Activated naive CD4-positive, alpha-beta T cell treated with anti-CD3 and anti-CD28 coated beads for 36 hours (primary cell): ENCODE results near the gene STAB1. TPM values are rescaled to one million over a fixed set of nuclear protein-coding genes. Genes with fewer than 3 reads are reported as not detected.

ENCODE experiments used
- CTCF ChIA-PET: fragments of 350-600 bp; sonication (Branson Sonifier 250); formaldehyde crosslinking; loops from one replicate; lab custom pipeline; 2021; ENCODE audit warnings: antibody characterized with exemption; lab: Charles Lee
- DNase-seq: peaks from one replicate; pipeline ENCODE4 v3.0.0-alpha.2; 2020
- H3K27ac Mint-ChIP-seq: one replicate; pipeline ENCODE4 v1.8.0; 2021; ENCODE audit warnings: mild to moderate bottlenecking, mixed read lengths
- H3K27me3 Mint-ChIP-seq: one replicate; pipeline ENCODE4 v1.8.0; 2021; ENCODE audit warnings: low read depth, mixed read lengths
- H3K36me3 Mint-ChIP-seq: one replicate; pipeline ENCODE4 v1.8.0; 2021; ENCODE audit warnings: low read depth, mixed read lengths
- H3K4me1 Mint-ChIP-seq: one replicate; pipeline ENCODE4 v1.8.0; 2021; ENCODE audit warnings: low read depth, mixed read lengths
- H3K4me3 Mint-ChIP-seq: one replicate; pipeline ENCODE4 v1.8.0; 2021; ENCODE audit warnings: mild to moderate bottlenecking, moderate library complexity, mixed read lengths
- H3K9me3 Mint-ChIP-seq: one replicate; pipeline ENCODE4 v1.8.0; 2021; ENCODE audit warnings: mixed read lengths
- intact Hi-C: fragments of 100-400 bp; cut with micrococcal nuclease; formaldehyde crosslinking; loops from one replicate; pipeline ENCODE4 v1.15.1; 2023
- total RNA-seq, 2 experiments: library from RNA; stranded (reverse); gene quantifications; one replicate each; pipeline ENCODE4 v1.2.3, GENCODE V29; 2021

The STAB1 gene
- total RNA-seq, 2 experiments from 2014 or later, result 0.10 to 0.17 TPM

DNA sequence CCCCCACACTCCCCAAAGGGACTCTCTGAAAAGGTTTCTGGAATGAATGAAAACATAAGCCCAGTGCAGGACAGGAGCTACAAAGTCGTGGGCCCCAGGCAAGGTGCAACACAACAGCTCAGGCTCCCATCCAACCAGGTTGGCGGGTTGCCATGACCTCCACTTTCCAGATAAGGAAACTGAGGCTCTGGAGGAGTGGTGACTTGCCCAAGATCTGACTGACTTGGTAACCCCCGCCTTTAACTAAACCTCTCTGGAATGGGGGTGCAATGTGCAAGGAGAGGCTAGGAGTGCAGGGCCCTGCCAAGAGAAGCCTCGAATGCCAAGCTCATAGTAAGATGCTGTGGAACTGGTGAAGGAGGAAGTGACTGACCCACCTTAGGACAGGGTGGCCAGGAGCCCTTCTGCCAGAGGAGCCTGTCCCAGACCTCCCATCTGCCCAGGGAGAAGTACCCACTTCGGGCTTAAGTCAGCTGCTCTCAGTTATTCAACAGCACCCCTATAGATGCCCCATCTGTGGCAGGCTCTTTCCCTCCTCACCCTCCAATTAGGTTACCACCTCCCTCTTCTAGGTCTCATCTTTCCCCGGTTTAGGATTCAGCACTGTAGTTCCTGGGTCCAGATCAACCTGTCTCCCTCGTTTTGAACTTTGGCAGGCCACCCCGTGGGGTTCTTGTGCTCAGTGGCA, 40.7 kb upstream of the STAB1 start:
- Mint-ChIP-seq H3K36me3 (peaks cover 13% of the 10 kb centered on the region), H3K27me3 (no peaks in the 10 kb centered on the region), H3K27ac (peak overlapping the region; percentile 96), H3K9me3 (no peaks in the 10 kb centered on the region), H3K4me3 (peak overlapping the region; percentile 94), H3K4me1 (peaks cover 35% of the 10 kb centered on the region)
- CTCF ChIA-PET, result interaction anchor here (0.6 to 6.3 kb wide), 4 partner anchors 7 to 223 kb away, joined by 3 to 34 read pairs (median 3); no protein-coding TSS in a partner anchor
- no peak for DNase-seq
- intact Hi-C loops, result loop anchor here (2.0 kb wide), 2 partner anchors 230 to 300 kb away; partner anchors contain the start of genes PBRM1 and POC1A

DNA sequence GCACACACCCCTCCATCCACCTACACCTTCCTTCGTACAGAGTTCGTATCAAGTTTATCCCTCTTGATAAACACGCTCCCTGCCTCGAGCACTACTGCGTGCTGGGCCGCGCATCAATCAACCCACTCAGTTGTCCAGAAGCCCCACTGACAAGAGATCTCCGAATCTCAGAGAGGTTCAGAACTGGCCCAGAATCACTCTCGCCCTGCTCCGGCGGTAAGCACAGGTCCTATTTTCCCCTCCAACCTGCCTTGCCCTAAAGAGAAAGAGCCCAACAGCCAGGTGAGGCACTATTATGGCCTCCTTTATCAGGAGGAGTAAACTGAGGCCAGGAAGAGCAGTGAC, 40.2 kb upstream of the STAB1 start:
- H3K9me3 Mint-ChIP-seq, result no peaks in the 10 kb centered on the region
- peak overlapping the region; percentile 96 for H3K27ac Mint-ChIP-seq
- H3K27me3 Mint-ChIP-seq, result no peaks in the 10 kb centered on the region
- peaks cover 13% of the 10 kb centered on the region for H3K36me3 Mint-ChIP-seq
- H3K4me3 Mint-ChIP-seq, result peak overlapping the region; percentile 94
- peaks cover 35% of the 10 kb centered on the region for H3K4me1 Mint-ChIP-seq
- intact Hi-C loops, result loop anchor here (1.0 to 5.0 kb wide), 6 partner anchors 81 to 458 kb away; partner anchors contain the start of genes NEK4, PBRM1, POC1A and RPL29
- no peak for DNase-seq
- CTCF ChIA-PET, result interaction anchor here (1.4 to 6.3 kb wide), 2 partner anchors 7 to 224 kb away, joined by 3 to 34 read pairs; no protein-coding TSS in a partner anchor

DNA sequence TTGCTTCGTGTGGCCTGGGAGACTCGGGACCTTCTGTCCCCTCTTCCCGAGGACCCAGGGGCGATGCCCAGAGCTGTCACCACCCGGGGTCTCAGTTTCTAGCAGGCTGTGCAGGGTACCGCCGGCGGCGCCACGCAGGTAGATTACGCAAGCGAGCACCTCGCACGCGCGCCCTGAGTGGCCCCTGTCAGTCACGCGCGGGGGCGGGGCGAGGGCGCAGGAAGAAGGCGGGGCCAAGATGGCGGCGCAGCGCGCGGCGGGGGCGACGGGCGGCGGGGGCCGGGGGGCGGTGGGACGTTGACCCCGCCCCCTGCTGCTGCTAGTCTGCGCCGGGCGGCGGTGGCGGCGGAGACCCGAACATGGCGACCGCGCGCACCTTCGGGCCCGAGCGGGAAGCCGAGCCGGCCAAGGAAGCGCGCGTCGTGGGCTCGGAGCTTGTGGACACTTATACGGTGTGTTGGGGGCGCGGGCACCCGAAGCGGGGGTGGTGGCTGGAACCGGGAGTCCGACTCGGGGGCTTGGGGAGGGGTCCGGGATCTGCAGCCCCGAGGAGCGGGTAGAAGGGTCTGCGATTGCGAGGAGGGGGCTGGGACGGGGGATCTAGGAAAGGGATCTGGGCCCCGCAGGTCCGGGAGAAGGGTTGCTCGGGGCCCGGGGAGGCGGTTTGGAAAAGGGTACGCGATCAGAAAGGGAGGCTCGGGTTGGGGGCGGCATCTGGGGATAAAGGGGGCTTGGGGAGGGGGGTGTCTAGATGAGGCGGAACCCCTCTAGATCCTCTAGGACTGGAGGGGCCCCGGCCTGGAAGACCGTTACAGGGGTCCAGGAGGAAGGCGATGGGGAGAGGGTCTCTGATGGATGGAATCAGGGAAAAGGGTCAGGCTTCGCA, 39.6 kb upstream of the STAB1 start, which contains the start of gene NISCH:
NISCH (plus strand) TSS at position 322 of the 886 bp plus-strand sequence; CDS start at position 360, 38 bp downstream.
- CTCF ChIA-PET, result interaction anchor here (6.3 kb wide), 1 partner anchor 8 kb away, joined by 34 read pairs; no protein-coding TSS in a partner anchor
- Mint-ChIP-seq H3K4me3 (peak within 1 kb of the TSS; percentile 94), H3K9me3 (no peaks in the 10 kb centered on the region), H3K4me1 (peaks cover 35% of the 10 kb centered on the region), H3K36me3 (peaks cover 15% of the 10 kb centered on the region), H3K27me3 (no peaks in the 10 kb centered on the region), H3K27ac (peak within 1 kb of the TSS; percentile 96)
- intact Hi-C loops, result loop anchor here (1.0 to 5.0 kb wide), 6 partner anchors 81 to 458 kb away; partner anchors contain the start of genes NEK4, PBRM1, POC1A and RPL29
- DNase-seq, result peak; percentile 96

DNA sequence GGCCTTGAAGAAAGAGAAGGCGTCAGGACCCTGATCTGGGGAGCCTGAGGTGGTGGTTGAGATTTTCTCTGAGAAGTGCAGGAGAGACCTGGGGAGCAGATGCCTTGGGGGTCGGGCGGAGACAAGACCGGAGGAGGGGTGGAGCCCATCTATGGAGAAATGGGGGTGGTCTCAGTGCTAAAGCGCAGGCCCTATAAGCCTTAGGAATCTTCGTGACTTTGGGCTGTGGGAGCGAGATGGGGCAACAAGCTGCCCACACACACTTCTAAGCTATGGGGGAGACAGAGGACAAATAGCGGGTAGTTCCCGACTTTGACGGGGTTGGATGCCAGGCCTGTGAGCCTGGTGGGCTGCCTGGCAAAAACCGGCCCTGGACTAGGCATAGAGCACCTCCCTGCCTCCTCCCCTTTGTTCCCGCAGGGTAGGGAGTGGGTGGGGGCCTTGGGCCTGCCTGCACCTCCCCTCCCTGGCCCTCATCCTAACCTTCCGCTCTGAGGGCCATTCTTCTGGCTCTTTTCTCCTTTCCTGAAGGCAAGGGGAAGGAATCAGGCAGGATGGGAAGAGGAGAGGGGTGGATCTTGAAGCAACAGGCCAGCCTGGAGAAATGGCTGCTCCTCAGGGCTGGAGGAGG, 38.9 kb upstream of the STAB1 start:
- intact Hi-C loops, result loop anchor here (5.0 kb wide), 2 partner anchors 316 to 459 kb away; partner anchors contain the start of genes NEK4 and RPL29
- CTCF ChIA-PET, result interaction anchor here (1.2 to 6.3 kb wide), 2 partner anchors 9 to 16 kb away, joined by 4 to 34 read pairs; no protein-coding TSS in a partner anchor
- Mint-ChIP-seq H3K4me3 (peak overlapping the region; percentile 94), H3K36me3 (peaks cover 18% of the 10 kb centered on the region), H3K9me3 (no peaks in the 10 kb centered on the region), H3K4me1 (peaks cover 36% of the 10 kb centered on the region), H3K27me3 (no peaks in the 10 kb centered on the region), H3K27ac (peak overlapping the region; percentile 90)
- DNase-seq, result no peak

DNA sequence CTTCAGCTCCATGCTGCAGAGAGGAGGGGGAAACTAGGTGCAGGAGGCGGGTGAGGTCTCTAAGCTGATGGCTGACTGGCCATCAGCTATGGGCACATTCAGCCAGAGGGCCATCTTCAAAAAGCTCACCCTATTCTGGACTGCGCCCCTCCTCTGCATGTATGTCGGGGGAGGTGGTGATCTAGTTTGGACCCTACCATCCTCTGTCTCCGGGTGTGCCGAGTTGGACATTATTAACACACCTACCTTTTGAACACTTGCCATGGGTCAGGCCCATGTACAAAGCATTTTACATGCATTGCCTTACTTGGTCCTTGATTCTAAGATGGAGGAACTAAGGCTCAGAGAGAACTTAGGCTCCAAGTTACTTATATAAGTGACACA, 38.3 kb upstream of the STAB1 start:
- Mint-ChIP-seq H3K27me3 (no peaks in the 10 kb centered on the region), H3K27ac (peak overlapping the region; percentile 90), H3K4me1 (peaks cover 36% of the 10 kb centered on the region), H3K4me3 (peak overlapping the region; percentile 94), H3K36me3 (peaks cover 18% of the 10 kb centered on the region), H3K9me3 (no peaks in the 10 kb centered on the region)
- CTCF ChIA-PET, result interaction anchor here (1.1 to 6.3 kb wide), 3 partner anchors 9 to 16 kb away, joined by 3 to 34 read pairs (median 4); partner anchors contain the start of gene SEMA3G
- no peak for DNase-seq
- intact Hi-C loops, result loop anchor here (5.0 kb wide), 2 partner anchors 316 to 459 kb away; partner anchors contain the start of genes NEK4 and RPL29

DNA sequence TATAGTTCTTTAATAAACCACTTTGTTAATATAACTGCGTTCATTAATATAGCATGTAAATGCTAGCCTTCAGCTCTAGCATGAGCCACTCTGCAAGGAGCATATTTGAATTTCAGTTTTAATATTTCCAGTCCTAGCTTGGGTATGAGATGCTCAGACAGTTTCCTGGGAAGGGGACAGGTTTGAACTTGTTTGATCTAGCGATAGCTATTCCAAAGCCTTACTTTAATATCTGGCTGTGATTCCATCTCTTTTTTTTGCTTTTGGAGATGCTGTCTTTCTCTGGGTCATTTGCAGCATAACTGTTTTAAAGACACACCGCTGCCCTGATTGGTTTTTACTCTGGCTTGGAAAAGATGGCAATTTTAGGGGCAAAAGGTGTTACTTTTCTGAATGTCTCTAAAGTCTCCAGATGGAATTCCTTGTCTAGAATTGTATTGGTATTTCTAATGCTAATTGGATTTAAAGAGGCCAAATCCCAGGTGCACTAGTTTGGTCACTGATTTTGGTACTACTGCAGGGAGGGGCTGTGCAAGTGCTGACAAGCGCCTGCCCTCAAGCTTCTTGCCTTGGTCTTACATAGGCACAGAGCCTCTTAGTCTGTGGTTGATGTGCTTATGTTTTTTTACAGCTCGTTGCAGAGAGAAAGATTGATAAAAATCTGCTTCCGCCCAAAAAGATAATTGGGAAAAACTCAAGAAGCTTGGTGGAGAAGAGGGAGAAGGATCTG, 36.9 kb upstream of the STAB1 start:
- peaks cover 18% of the 10 kb centered on the region for H3K36me3 Mint-ChIP-seq
- DNase-seq, result no peak
- peak overlapping the region; percentile 10 for H3K27ac Mint-ChIP-seq
- H3K4me3 Mint-ChIP-seq, result no peak overlapping the region
- no peaks in the 10 kb centered on the region for H3K27me3 Mint-ChIP-seq
- H3K9me3 Mint-ChIP-seq, result no peaks in the 10 kb centered on the region
- CTCF ChIA-PET, result interaction anchor here (0.7 to 6.3 kb wide), 3 partner anchors 11 to 30 kb away, joined by 3 to 34 read pairs (median 4); no protein-coding TSS in a partner anchor
- intact Hi-C loops, result loop anchor here (5.0 kb wide), 2 partner anchors 314 to 461 kb away; partner anchors contain the start of genes NEK4 and RPL29
- H3K4me1 Mint-ChIP-seq, result peaks cover 43% of the 10 kb centered on the region

DNA sequence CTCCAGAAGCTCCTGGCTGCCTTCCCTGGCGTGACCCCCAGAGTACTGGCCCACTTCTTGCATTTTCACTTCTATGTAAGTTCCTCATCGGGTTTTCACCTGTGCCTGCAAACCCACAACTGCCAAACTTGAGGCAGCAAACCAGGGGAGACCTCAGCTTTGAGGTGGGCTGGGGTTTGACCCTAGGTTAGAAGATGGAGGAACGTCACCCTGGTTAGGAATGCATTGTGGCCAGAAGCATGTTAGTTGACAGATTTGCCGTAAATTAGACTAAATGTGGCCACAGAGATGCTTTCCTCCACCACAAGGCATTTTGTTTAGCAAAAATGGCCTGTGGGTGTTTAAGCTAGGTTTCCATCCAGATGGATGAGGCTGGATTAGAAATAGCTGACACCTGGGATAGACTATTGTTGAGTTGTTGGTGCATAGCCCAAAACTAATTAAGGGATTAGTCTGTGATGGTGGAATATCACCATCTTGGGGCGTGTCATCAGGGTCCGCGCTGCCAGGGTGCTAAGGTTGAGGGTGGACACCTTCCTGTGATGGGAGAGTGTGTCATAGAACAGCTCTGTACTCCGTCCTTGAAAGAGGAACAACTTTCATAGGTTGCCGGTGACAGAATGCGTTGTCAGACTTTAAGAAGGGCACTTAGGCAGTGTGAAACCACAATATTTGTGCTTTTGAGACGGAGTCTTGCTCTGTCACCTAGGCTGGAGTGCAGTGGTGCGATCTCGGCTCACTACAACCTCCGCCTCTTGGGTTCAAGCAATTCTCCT, 36.2 kb upstream of the STAB1 start:
- Mint-ChIP-seq H3K4me1 (peaks cover 41% of the 10 kb centered on the region), H3K36me3 (peaks cover 18% of the 10 kb centered on the region)

DNA sequence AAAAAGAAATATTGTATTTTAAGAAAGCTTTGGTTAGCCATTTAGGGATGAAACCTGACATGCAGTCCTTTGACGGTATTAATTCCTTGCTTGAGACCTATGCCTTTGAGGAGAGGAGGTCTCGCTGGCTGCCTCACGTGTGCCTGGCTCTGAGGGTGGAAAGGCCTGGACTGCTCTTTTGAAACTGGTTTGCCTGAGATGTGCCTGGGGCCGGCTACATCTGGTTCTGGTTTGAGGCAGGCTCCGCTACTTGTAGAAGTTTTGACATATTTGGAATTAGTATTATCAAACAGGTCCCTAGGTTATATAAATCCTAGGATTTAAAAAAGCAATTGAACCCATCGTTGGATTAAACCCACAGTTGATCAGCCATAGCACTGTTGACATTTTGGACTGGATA, 33.3 kb upstream of the STAB1 start:
- CTCF ChIA-PET, result no interaction called here
- DNase-seq, result no peak
- intact Hi-C loops, result no loop called here
- Mint-ChIP-seq H3K36me3 (peaks cover 15% of the 10 kb centered on the region), H3K27ac (no peak overlapping the region), H3K27me3 (no peaks in the 10 kb centered on the region), H3K9me3 (no peaks in the 10 kb centered on the region), H3K4me1 (peaks cover 27% of the 10 kb centered on the region), H3K4me3 (no peak overlapping the region)

More for the DNA sequence above, 36.2 kb upstream of the STAB1 start:
- CTCF ChIA-PET, result interaction anchor here (1.1 to 6.3 kb wide), 2 partner anchors 11 to 13 kb away, joined by 3 to 34 read pairs; no protein-coding TSS in a partner anchor
- H3K9me3 Mint-ChIP-seq, result no peaks in the 10 kb centered on the region
- intact Hi-C loops, result loop anchor here (5.0 kb wide), 2 partner anchors 313 to 462 kb away; partner anchors contain the start of genes NEK4 and RPL29
- H3K27me3 Mint-ChIP-seq, result no peaks in the 10 kb centered on the region
- H3K27ac Mint-ChIP-seq, result no peak overlapping the region
- DNase-seq, result no peak
- no peak overlapping the region for H3K4me3 Mint-ChIP-seq

DNA sequence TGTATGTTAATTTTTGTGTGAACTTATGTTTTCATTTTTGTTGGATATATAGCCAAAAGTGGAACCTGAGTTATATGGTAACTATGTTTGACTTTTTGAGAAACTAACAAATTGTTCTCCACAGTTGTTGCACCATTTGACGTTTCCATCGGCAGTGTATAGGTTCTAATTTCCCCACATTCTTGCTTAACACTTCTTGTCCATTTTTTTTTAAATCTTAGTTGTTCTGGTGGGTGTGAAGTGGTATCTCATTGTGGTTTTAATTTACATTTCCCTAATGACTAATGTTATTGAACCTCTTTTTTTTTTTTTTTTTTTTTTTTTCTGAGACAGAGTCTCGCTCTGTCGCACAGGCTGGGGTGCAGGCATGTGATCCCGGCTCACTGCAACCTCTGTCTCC, 31.7 kb upstream of the STAB1 start:
- Mint-ChIP-seq H3K27ac (no peak overlapping the region), H3K9me3 (no peaks in the 10 kb centered on the region), H3K4me3 (no peak overlapping the region), H3K4me1 (peaks cover 14% of the 10 kb centered on the region), H3K36me3 (peaks cover 7% of the 10 kb centered on the region), H3K27me3 (no peaks in the 10 kb centered on the region)
- DNase-seq, result no peak
- intact Hi-C loops, result no loop called here
- CTCF ChIA-PET, result no interaction called here

DNA sequence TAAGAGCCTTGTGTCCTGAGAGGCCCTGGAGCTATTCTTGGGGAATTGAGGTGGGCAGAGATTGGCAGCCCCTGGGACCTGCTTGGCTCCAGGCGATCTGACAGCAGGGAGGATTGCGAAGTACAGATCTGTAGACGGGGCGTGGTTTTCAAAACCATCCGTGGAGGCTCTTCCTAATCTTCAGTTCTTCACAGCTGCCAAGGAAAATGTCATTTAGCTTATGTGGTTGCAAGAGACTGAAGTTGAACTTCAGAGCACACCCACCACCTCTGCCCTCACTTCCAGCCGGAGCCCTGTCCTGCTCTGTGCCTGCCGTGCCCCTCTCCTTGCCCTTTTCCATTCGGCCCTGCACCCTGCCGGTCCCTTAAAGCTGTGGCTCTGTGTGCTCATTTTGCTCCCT, 26.8 kb upstream of the STAB1 start:
- H3K27me3 Mint-ChIP-seq, result no peaks in the 10 kb centered on the region
- peaks cover 6% of the 10 kb centered on the region for H3K36me3 Mint-ChIP-seq

More for the DNA sequence above, 26.8 kb upstream of the STAB1 start:
- CTCF ChIA-PET, result interaction anchor here (0.6 to 0.7 kb wide), 2 partner anchors 54 to 65 kb away, joined by 3 read pairs; no protein-coding TSS in a partner anchor
- H3K27ac Mint-ChIP-seq, result no peak overlapping the region
- intact Hi-C loops, result no loop called here
- peaks cover 4% of the 10 kb centered on the region for H3K4me1 Mint-ChIP-seq
- DNase-seq, result no peak
- H3K9me3 Mint-ChIP-seq, result no peaks in the 10 kb centered on the region
- H3K4me3 Mint-ChIP-seq, result no peak overlapping the region
